Epidermal melanocyte (primary cell): ENCODE measurements around the gene PCDHGC5.
A peak's percentile ranks its signal among the peaks of the same experiment; 100 is the strongest.

Experiments
- DNase-seq: peaks from one replicate; pipeline ENCODE4 v3.0.0; 2011; ENCODE audit warnings: low spot score; ENCODE audit not compliant: insufficient read length

The PCDHGC5 gene

DNA sequence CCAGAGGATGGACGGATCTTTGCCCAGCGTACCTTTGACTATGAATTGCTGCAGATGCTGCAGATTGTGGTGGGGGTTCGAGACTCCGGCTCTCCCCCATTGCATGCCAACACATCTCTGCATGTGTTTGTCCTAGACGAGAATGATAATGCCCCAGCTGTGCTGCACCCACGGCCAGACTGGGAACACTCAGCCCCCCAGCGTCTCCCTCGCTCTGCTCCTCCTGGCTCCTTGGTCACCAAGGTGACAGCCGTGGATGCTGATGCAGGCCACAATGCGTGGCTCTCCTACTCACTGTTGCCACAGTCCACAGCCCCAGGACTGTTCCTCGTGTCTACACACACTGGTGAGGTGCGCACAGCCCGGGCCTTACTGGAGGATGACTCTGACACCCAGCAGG is 1.9 kb downstream of the PCDHGC5 start:
- no peak for DNase-seq

GRCh38 chr5:141491323-141492167 is 2.7 kb downstream of the PCDHGC5 start:
- no peak for DNase-seq

GRCh38 chr5:141492168-141492885 is 3.4 kb downstream of the PCDHGC5 start:
- no peak for DNase-seq

GRCh38 chr5:141493500-141494422 is 4.9 kb downstream of the PCDHGC5 start:
- peak; percentile 81 for DNase-seq

- DNase-seq = no peak
Observed at GRCh38 chr5:141494761-141495452, 6.0 kb downstream of the PCDHGC5 start.

GRCh38 chr5:141495453-141495811 is 6.6 kb downstream of the PCDHGC5 start:
- no peak for DNase-seq

DNA sequence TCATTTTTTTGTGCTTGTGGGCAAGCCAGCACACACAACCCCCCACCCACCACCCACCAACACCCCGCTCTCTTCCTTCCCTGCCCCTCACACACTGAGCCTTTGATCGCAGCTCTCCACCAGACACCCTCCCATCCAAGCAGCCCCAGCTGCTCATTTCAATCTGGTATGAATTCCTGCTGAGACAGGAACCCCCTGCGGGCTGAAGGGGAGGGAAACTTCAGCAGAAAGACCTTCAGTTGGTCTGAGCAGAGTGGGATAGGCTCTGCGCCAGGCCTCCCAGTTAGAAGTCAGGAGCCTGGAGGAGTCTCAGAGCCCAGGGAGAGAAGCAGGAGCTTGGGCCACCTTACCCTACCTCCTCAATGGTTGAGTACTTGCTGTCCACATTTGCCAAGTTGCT is 7.2 kb downstream of the PCDHGC5 start:
- DNase-seq = peak; percentile 65

- DNase-seq = no peak
Observed at GRCh38 chr5:141501761-141502160, 12.9 kb downstream of the PCDHGC5 start.

DNA sequence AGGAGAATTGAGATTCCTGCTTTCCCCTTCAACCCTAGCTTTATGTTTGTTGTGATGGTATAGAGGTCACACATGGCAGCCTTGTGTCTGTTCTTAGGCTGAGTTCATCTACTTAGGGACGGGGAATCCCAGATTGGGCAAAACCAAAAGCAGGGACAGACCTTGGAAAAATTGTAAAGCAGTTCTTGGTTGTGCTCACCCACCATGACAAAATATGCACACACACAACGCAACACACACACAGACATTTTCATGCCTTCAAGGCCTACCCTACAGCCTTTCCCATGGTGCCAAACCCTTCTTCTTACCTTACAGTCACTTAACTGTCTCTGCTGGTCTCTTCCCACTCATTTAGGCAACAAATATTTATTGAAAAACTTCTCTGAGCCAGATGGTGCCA is 14.8 kb downstream of the PCDHGC5 start:
- no peak for DNase-seq

DNA sequence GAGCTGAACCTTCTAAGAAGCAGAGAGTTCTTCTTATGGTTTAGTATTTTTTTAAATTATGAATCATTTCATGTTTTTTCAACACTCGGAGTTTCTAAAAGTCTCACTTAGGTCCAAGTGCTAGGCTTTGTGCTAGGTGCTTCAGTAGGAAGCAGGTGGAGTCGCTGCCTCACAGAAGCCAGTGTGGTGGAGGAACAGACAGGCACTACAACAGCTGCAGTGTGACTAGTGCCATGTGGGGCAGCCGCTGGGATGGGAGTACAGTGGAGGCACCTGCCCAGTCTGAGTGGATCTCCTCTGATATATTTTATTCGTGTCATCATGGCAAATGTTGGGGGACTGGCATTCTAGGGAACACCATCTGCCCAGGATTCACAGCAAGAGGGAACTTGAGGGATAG is 15.3 kb downstream of the PCDHGC5 start:
- no peak for DNase-seq

GRCh38 chr5:141506381-141507155 is 17.7 kb downstream of the PCDHGC5 start:
- no peak for DNase-seq

GRCh38 chr5:141507387-141508091 is 18.7 kb downstream of the PCDHGC5 start:
- no peak for DNase-seq

DNA sequence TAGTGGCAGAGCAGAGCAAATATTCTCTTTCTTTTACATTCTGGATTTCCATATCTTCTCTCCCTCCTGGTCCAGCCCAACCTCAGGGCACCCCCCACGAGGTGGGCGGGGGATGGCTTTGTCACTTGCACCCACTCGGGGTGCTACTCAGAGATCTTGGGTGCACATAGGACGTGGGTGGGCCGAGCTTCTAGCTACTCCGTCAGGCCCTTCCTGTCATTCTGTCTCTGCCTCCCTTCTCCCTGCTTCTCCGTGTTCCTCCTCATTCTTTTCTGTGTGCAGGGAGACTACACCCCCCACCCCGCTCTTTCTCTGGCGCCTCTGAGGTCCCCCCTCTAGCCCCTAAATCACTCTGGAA is 19.5 kb downstream of the PCDHGC5 start:
- DNase-seq = no peak

DNA sequence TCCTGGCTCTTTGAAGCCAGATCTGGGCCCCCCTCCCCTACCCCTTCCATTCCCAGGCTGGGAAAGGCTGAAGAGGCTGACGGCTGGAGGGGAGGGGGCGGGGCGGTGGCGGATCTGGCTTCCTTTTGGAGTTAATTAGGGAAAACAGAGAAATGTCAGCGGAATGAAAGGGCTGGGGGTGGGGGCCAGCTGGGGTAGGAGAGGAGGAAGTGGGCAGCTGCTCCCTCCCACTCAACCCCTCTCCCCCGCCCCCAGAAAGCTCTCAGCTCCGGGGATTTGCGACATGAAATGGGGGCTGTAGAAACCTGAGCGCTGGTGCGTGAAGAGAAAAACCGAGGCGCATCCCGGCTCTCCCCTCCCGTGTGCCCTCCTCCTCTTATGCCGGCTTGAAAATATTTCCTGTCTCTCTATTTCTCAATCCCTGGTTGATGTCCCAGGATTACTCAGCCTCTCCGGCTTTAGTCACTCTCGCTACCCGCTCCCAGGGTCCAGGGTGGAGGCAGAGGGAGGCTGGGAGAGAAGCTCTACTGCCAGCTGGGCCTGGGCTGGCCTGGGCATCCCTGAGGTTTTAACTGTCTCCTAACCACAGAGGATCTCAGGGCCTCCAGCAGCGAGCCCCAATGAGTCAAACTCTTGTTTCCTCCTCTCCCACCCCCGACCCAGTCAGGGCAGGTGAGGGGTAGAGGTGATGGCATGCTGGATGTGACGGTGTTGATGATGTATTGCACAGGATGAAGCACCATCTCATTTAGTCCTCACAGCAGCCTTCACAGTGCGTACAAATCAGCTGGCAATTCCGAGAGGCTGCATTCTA is 20.1 kb downstream of the PCDHGC5 start:
- peak; percentile 80 for DNase-seq

- no peak for DNase-seq
Observed at GRCh38 chr5:141510160-141510559, 21.3 kb downstream of the PCDHGC5 start.

- no peak for DNase-seq
Observed at GRCh38 chr5:141510850-141511601, 22.1 kb downstream of the PCDHGC5 start.

DNA sequence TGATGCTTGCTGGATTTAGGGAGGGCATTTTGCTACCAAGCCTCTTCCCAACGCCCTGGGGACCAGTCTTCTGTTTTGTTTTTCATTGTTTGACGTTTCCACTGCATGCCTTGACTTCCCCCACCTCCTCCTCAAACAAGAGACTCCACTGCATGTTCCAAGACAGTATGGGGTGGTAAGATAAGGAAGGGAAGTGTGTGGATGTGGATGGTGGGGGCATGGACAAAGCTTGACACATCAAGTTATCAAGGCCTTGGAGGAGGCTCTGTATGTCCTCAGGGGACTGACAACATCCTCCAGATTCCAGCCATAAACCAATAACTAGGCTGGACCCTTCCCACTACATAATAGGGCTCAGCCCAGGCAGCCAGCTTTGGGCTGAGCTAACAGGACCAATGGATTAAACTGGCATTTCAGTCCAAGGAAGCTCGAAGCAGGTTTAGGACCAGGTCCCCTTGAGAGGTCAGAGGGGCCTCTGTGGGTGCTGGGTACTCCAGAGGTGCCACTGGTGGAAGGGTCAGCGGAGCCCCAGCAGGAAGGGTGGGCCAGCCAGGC is 23.0 kb downstream of the PCDHGC5 start:
- DNase-seq = no peak

DNA sequence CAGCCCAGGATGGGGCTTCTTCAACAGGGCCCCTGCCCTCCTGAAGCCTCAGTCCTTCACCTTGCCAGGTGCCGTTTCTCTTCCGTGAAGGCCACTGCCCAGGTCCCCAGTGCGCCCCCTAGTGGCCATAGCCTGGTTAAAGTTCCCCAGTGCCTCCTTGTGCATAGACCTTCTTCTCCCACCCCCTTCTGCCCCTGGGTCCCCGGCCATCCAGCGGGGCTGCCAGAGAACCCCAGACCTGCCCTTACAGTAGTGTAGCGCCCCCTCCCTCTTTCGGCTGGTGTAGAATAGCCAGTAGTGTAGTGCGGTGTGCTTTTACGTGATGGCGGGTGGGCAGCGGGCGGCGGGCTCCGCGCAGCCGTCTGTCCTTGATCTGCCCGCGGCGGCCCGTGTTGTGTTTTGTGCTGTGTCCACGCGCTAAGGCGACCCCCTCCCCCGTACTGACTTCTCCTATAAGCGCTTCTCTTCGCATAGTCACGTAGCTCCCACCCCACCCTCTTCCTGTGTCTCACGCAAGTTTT is 23.6 kb downstream of the PCDHGC5 start:
- no peak for DNase-seq
